A549 (cell line): Measurements from ENCODE around the gene TRIM8. TPM values are rescaled to one million over a fixed set of nuclear protein-coding genes. Genes with fewer than 3 reads are reported as not detected.

Experiments
- ATAC-seq, 2 experiments: fragments of 200-7000 bp in 1 of 2; fragments of >200 bp in 1 of 2; cut with Nextera tagmentation in 1 of 2; cut with Tn5 transposase in 1 of 2; 3 replicates each; pipeline versions ENCODE4 v1.8.0 to v1.9.1; 2018 to 2020; ENCODE audit warnings: mild to moderate bottlenecking in 1 of 2, moderate library complexity in 1 of 2
- CTCF ChIA-PET: fragments of 300-600 bp; sonication (Branson Sonifier 250); formaldehyde crosslinking; extraction: SDS; loops from one replicate; lab custom pipeline; 2021; ENCODE audit warnings: antibody characterized with exemption, inconsistent platforms; lab: Yijun Ruan, JAX
- POLR2A ChIA-PET: fragments of 350-600 bp; formaldehyde crosslinking; extraction: SDS; loops from one replicate; lab custom pipeline; 2021; ENCODE audit warnings: antibody characterized with exemption, inconsistent platforms; lab: Yijun Ruan, JAX
- DNase-seq, 2 experiments: peaks; one replicate each; pipeline versions ENCODE4 v3.0.0 to v3.0.0-alpha.2; 2011 to 2016; ENCODE audit warnings: low read depth in 1 of 2, low spot score in 1 of 2
- FAIRE-seq: peaks from 2 replicates; lab custom pipeline; 2011; peaks lifted over from hg19 to GRCh38; lab: Jason Lieb, UNC
- H3K27ac ChIP-seq, 2 experiments: fragments of >200 bp; sonication (Bioruptor Twin); formaldehyde crosslinking; 3 replicates each; pipeline ENCODE4 v1.5.1; 2016 to 2017
- H3K4me1 ChIP-seq: fragments of >200 bp; sonication (Bioruptor Twin); formaldehyde crosslinking; 3 replicates; pipeline ENCODE4 v1.6.1; 2016
- H3K4me2 ChIP-seq: fragments of >200 bp; sonication (Bioruptor Twin); formaldehyde crosslinking; 3 replicates; pipeline ENCODE4 v1.6.1; 2016
- H3K4me3 ChIP-seq: fragments of >200 bp; sonication (Bioruptor Twin); formaldehyde crosslinking; 3 replicates; pipeline ENCODE4 v1.5.1; 2016
- H3K9me3 ChIP-seq: fragments of >200 bp; sonication (Bioruptor Twin); formaldehyde crosslinking; 3 replicates; pipeline ENCODE4 v1.6.1; 2016
- BHLHE40 ChIP-seq: IDR thresholded peaks from 2 replicates; pipeline ENCODE4 v1.6.1; 2012; ENCODE audit warnings: low read depth, low read length, inconsistent platforms
- CBX2 ChIP-seq: fragments of 200-600 bp; sonication (generic); IDR thresholded peaks from 2 replicates; pipeline ENCODE4 v1.6.1; 2016; ENCODE audit warnings: low read depth, mild to moderate bottlenecking, borderline replicate concordance
- CBX8 ChIP-seq: fragments of 200-600 bp; sonication (generic); IDR thresholded peaks from 2 replicates; pipeline ENCODE4 v1.6.1; 2016
- CHD2 ChIP-seq: fragments of 150-350 bp; IDR thresholded peaks from 2 replicates; pipeline ENCODE4 v1.6.1; 2014; ENCODE audit warnings: low read length; ENCODE audit not compliant: partially characterized antibody
- CHD4 ChIP-seq: fragments of 200-600 bp; sonication (generic); IDR thresholded peaks from 2 replicates; pipeline ENCODE4 v1.6.1; 2016; ENCODE audit warnings: antibody characterized with exemption, mild to moderate bottlenecking, borderline replicate concordance
- EHMT2 ChIP-seq: fragments of 200-600 bp; sonication (generic); IDR thresholded peaks from 2 replicates; pipeline ENCODE4 v1.6.1; 2016; ENCODE audit warnings: antibody characterized with exemption, low read depth, mild to moderate bottlenecking, moderate library complexity
- EP300 ChIP-seq, 2 experiments: fragments of >200 bp; sonication (Bioruptor Twin); formaldehyde crosslinking; IDR thresholded peaks; 2 replicates in 1 of 2; 3 replicates in 1 of 2; pipeline ENCODE4 v1.6.1; 2016 to 2017
- FOXS1 ChIP-seq: fragments of 250-450 bp; sonication (Bioruptor Pico); IDR thresholded peaks from 2 replicates; pipeline ENCODE4 v1.5.0; 2020; ENCODE audit warnings: mild to moderate bottlenecking, moderate library complexity
- HOXB13 ChIP-seq: fragments of 250-450 bp; sonication (Bioruptor Pico); IDR thresholded peaks from 2 replicates; pipeline ENCODE4 v1.5.0; 2020; ENCODE audit warnings: low read depth, mild to moderate bottlenecking, moderate library complexity
- JUN ChIP-seq, 2 experiments: fragments of >200 bp; sonication (Bioruptor Twin); formaldehyde crosslinking; IDR thresholded peaks; 2 replicates in 1 of 2; 3 replicates in 1 of 2; pipeline ENCODE4 v1.6.1; 2016 to 2017
- JUNB ChIP-seq: fragments of >200 bp; sonication (Bioruptor Twin); formaldehyde crosslinking; IDR thresholded peaks from 2 replicates; pipeline ENCODE4 v1.6.1; 2016
- KDM5A ChIP-seq: fragments of 200-600 bp; sonication (generic); IDR thresholded peaks from 2 replicates; pipeline ENCODE4 v1.6.1; 2016; ENCODE audit warnings: antibody characterized with exemption, mild to moderate bottlenecking
- MAFK ChIP-seq: fragments of 450-650 bp; IDR thresholded peaks from 2 replicates; pipeline ENCODE4 v1.6.1; 2014; ENCODE audit not compliant: partially characterized antibody
- MYC ChIP-seq: IDR thresholded peaks from 2 replicates; pipeline ENCODE4 v1.6.1; 2012; ENCODE audit warnings: mild to moderate bottlenecking, inconsistent platforms, low read length, improper control_type of control experiment, borderline replicate concordance
- NFE2L2 ChIP-seq: fragments of 150-350 bp; conservative IDR thresholded peaks from 2 replicates; pipeline ENCODE4 v1.6.1; 2014; ENCODE audit warnings: low read length
- NPAS2 ChIP-seq: fragments of 250-450 bp; sonication (Bioruptor Pico); IDR thresholded peaks from 2 replicates; pipeline ENCODE4 v1.8.0; 2022; ENCODE audit warnings: mild to moderate bottlenecking, moderate library complexity, borderline replicate concordance
- PHF8 ChIP-seq: fragments of 200-600 bp; sonication (generic); IDR thresholded peaks from 2 replicates; pipeline ENCODE4 v1.6.1; 2016; ENCODE audit warnings: low read depth, mild to moderate bottlenecking, antibody characterized with exemption, moderate library complexity, borderline replicate concordance
- RNF2 ChIP-seq: fragments of 200-600 bp; sonication (generic); IDR thresholded peaks from 2 replicates; pipeline ENCODE4 v1.6.1; 2016; ENCODE audit warnings: low read depth, mild to moderate bottlenecking, antibody characterized with exemption, moderate library complexity, borderline replicate concordance
- TFCP2L1 ChIP-seq: fragments of 250-450 bp; sonication (Bioruptor Pico); IDR thresholded peaks from 2 replicates; pipeline ENCODE4 v1.5.0; 2021; ENCODE audit warnings: mild to moderate bottlenecking
- TP53 ChIP-seq: fragments of 250-450 bp; sonication (Bioruptor Pico); IDR thresholded peaks from 2 replicates; pipeline ENCODE4 v1.5.0; 2021; ENCODE audit warnings: mild to moderate bottlenecking, moderate library complexity
- ZFP36 ChIP-seq: fragments of 450-650 bp; IDR thresholded peaks from 2 replicates; pipeline ENCODE4 v1.6.1; 2014; ENCODE audit warnings: borderline replicate concordance; ENCODE audit not compliant: partially characterized antibody
- ZSCAN20 ChIP-seq: fragments of 250-450 bp; sonication (Bioruptor Pico); IDR thresholded peaks from 2 replicates; pipeline ENCODE4 v1.8.0; 2022; ENCODE audit warnings: mild to moderate bottlenecking, moderate library complexity
- WGBS: methylation state at CpG from one replicate; pipeline ENCODE4 v1.1.6; 2017; ENCODE audit errors: missing lambda C conversion rate; 5-methylcytosine and 5-hydroxymethylcytosine counted together
- polyA plus RNA-seq, 4 experiments: library from polyadenylated mRNA; depleted of rRNA in 3 of 4; stranded (reverse); fragments of >200 nt; fragmentation: RNase III in 1 of 4; extraction: RNeasy Plus Mini Kit Qiagen cat#74134 plus additional on column Dnase treatment in 1 of 4; gene quantifications; 2 replicates in 3 of 4; 3 replicates in 1 of 4; pipeline ENCODE4 v1.2.3, GENCODE V29; 2011 to 2017
- TF ChIP-seq, protein P1 (sequence below): fragments of >200 bp; sonication (Bioruptor Twin); formaldehyde crosslinking; IDR thresholded peaks from 3 replicates; pipeline ENCODE4 v1.6.1; 2016
- TF ChIP-seq, protein P2 (sequence below): fragments of >200 bp; sonication (Bioruptor Twin); formaldehyde crosslinking; IDR thresholded peaks from 2 replicates; pipeline ENCODE4 v1.6.1; 2016
- TF ChIP-seq, protein P3 (sequence below): IDR thresholded peaks from 2 replicates; pipeline ENCODE4 v1.6.1; 2012
- TF ChIP-seq, protein P4 (sequence below): fragments of >200 bp; sonication (Bioruptor Twin); formaldehyde crosslinking; IDR thresholded peaks from 3 replicates; pipeline ENCODE4 v1.5.1; 2016

Gene TRIM8
- polyA plus RNA-seq, 2 of the 4 experiments (the other 2 are of a cell fraction): 22.8 to 32.5 TPM

GRCh38 chr10:102649797-102650654 lies 5.7 kb downstream of the TRIM8 start (continued):
- TF ChIP-seq ZFP36 (no peak), BHLHE40 (no peak), MYC (no peak)

DNA sequence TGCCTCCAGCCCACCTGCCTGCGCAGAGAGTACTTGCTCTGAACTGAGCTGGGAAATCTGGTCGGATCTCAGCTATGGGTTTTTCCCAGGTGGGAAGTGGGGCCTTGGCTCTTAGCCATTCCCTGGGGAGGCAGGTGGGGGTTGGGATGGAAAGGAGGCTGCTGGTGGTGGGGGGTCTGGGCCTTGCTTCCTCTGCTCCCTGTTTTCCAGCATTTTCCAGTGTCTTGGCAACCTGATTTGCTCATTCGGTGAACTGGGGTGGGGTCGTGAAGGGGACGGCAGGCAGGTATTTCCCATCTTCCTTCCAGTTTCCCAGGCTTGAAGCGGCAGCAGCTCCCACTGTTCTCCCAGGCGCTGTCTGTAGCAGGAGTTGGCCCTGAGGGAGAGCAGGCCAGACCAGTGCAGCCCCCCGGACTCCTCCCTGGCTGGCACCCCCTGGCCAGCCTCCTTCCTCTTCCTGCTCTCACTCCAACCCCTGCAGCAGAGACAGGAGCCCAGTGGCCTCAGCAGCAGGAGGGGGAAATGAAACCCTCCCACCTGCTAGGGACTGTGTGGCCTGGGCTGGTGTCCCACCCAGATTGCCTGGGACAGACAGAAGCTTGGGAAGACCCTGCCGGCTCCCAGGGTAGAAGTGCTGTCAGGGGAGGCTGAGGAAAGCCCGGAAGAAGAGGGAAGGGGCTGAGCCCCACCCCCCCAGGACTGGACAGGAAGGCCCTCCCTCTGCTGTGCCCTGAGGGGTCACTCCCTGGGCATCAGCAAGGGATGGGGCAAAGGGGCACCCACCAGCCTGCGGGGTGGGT lies 6.6 kb downstream of the TRIM8 start:
- DNase-seq: no peak
- ChIA-PET POLR2A (no interaction called here), CTCF (interaction anchor here (0.6 to 3.1 kb wide), 5 partner anchors 11 to 1611 kb away, joined by 3 to 18 read pairs (median 3); partner anchors contain the start of gene SUFU)
- FAIRE-seq: no peak
- no peaks in the 10 kb centered on the region for H3K9me3 ChIP-seq
- TF ChIP-seq JUN (IDR thresholded peaks at IDR 0.05) (no peak), ZSCAN20 (CRISPR knock-in tag) (no peak), EHMT2 (no peak), CHD2 (no peak), NPAS2 (CRISPR knock-in tag) (no peak), CBX2 (no peak), MAFK (no peak), JUNB (no peak), RNF2 (no peak), CHD4 (no peak), KDM5A (no peak), BHLHE40 (no peak), HOXB13 (no peak)
- TF ChIP-seq, protein P1, sequence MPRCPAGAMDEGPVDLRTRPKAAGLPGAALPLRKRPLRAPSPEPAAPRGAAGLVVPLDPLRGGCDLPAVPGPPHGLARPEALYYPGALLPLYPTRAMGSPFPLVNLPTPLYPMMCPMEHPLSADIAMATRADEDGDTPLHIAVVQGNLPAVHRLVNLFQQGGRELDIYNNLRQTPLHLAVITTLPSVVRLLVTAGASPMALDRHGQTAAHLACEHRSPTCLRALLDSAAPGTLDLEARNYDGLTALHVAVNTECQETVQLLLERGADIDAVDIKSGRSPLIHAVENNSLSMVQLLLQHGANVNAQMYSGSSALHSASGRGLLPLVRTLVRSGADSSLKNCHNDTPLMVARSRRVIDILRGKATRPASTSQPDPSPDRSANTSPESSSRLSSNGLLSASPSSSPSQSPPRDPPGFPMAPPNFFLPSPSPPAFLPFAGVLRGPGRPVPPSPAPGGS: no peak
- TF ChIP-seq, protein P2, sequence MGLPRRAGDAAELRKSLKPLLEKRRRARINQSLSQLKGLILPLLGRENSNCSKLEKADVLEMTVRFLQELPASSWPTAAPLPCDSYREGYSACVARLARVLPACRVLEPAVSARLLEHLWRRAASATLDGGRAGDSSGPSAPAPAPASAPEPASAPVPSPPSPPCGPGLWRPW: no peak
- TF ChIP-seq, protein P3, sequence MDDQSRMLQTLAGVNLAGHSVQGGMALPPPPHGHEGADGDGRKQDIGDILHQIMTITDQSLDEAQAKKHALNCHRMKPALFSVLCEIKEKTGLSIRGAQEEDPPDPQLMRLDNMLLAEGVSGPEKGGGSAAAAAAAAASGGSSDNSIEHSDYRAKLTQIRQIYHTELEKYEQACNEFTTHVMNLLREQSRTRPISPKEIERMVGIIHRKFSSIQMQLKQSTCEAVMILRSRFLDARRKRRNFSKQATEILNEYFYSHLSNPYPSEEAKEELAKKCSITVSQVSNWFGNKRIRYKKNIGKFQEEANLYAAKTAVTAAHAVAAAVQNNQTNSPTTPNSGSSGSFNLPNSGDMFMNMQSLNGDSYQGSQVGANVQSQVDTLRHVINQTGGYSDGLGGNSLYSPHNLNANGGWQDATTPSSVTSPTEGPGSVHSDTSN: no peak
- TF ChIP-seq, all 56 proteins: peak for 0
- peaks cover 26% of the 10 kb centered on the region for H3K4me1 ChIP-seq
- H3K4me2 ChIP-seq: no peak overlapping the region
- H3K27ac ChIP-seq: peak overlapping the region in 1 of 2 experiments; percentile 25; a peak in 2 of 6 replicates
- WGBS: 82% methylated on average over 8 of the region's 11 CpGs
- H3K4me3 ChIP-seq: no peak overlapping the region
- no peak for ATAC-seq

GRCh38 chr10:102651455-102652169 lies 7.3 kb downstream of the TRIM8 start:
- Histone ChIP-seq H3K4me2 (no peak overlapping the region), H3K27ac (0 out of 6 replicates have a peak overlapping the region, but pooled peaks of 1 of the 2 experiments have one; percentile 25), H3K4me3 (no peak overlapping the region), H3K9me3 (no peaks in the 10 kb centered on the region), H3K4me1 (peaks cover 23% of the 10 kb centered on the region)
- WGBS: 90% methylated on average over 5 of the region's 11 CpGs
- CTCF ChIA-PET: interaction anchor here (0.8 to 3.1 kb wide), 5 partner anchors 11 to 148 kb away, joined by 3 to 18 read pairs (median 4); partner anchors contain the start of gene SUFU
- POLR2A ChIA-PET: no interaction called here
- no peak for DNase-seq
- no peak for FAIRE-seq
- ATAC-seq: no peak
- TF ChIP-seq NFE2L2 (no peak), NPAS2 (CRISPR knock-in tag) (no peak), MYC (no peak), TP53 (CRISPR knock-in tag) (no peak), EP300 (IDR thresholded peaks at IDR 0.05) (no peak), TFCP2L1 (no peak), PHF8 (no peak), FOXS1 (CRISPR knock-in tag) (no peak), CBX8 (no peak), RNF2 (no peak)
- TF ChIP-seq, protein P4, sequence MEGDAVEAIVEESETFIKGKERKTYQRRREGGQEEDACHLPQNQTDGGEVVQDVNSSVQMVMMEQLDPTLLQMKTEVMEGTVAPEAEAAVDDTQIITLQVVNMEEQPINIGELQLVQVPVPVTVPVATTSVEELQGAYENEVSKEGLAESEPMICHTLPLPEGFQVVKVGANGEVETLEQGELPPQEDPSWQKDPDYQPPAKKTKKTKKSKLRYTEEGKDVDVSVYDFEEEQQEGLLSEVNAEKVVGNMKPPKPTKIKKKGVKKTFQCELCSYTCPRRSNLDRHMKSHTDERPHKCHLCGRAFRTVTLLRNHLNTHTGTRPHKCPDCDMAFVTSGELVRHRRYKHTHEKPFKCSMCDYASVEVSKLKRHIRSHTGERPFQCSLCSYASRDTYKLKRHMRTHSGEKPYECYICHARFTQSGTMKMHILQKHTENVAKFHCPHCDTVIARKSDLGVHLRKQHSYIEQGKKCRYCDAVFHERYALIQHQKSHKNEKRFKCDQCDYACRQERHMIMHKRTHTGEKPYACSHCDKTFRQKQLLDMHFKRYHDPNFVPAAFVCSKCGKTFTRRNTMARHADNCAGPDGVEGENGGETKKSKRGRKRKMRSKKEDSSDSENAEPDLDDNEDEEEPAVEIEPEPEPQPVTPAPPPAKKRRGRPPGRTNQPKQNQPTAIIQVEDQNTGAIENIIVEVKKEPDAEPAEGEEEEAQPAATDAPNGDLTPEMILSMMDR: no peak
- TF ChIP-seq, protein P3: no peak
